HCT116 (cell line): ENCODE measurements around the gene ZNF619.

Source experiments
- CEBPB ChIP-seq: IDR thresholded peaks from 2 replicates; pipeline ENCODE4 v1.6.1; 2012; ENCODE audit warnings: low read depth
- POLR2A ChIP-seq: IDR thresholded peaks from 2 replicates; pipeline ENCODE4 v1.7.0; 2011; ENCODE audit warnings: borderline replicate concordance; ENCODE audit not compliant: insufficient read depth, insufficient read length; ENCODE audit errors: extremely low read depth
- POLR2AphosphoS5 ChIP-seq: IDR thresholded peaks from 2 replicates; pipeline ENCODE4 v1.6.1; 2011; ENCODE audit warnings: mild to moderate bottlenecking, low read depth, low read length, moderate library complexity
- SP1 ChIP-seq: IDR thresholded peaks from 2 replicates; pipeline ENCODE4 v1.6.1; 2012; ENCODE audit warnings: low read depth
- TCF7L2 ChIP-seq: IDR thresholded peaks from 2 replicates; pipeline ENCODE4 v1.7.0; 2011; ENCODE audit warnings: borderline replicate concordance, inconsistent platforms; ENCODE audit not compliant: insufficient read depth, insufficient read length; ENCODE audit errors: extremely low read depth
- ZFX ChIP-seq: fragments of 450-650 bp; IDR thresholded peaks from 2 replicates; pipeline ENCODE4 v1.6.1; 2017
- TF ChIP-seq, protein P1 (sequence below), 3 experiments: fragments of 200-600 bp in 1 of 3; sonication (generic) in 1 of 3; IDR thresholded peaks in 2 of 3; conservative IDR thresholded peaks in 1 of 3; 2 replicates each; pipeline ENCODE4 v1.5.1; 2012 to 2017; ENCODE audit warnings: low read depth in 2 of 3, low read length in 2 of 3, antibody characterized with exemption in 1 of 3, borderline replicate concordance in 1 of 3, control low read depth in 1 of 3, mild to moderate bottlenecking in 1 of 3, mixed read lengths in 1 of 3, mixed run types in 1 of 3, moderate library complexity in 1 of 3; ENCODE audit not compliant: insufficient read depth in 1 of 3
- TF ChIP-seq, protein P2 (sequence below): IDR thresholded peaks from 2 replicates; pipeline ENCODE4 v1.6.1; 2011; ENCODE audit warnings: mild to moderate bottlenecking, low read length, moderate library complexity; ENCODE audit not compliant: insufficient replicate concordance; ENCODE audit errors: extremely low read depth

DNA sequence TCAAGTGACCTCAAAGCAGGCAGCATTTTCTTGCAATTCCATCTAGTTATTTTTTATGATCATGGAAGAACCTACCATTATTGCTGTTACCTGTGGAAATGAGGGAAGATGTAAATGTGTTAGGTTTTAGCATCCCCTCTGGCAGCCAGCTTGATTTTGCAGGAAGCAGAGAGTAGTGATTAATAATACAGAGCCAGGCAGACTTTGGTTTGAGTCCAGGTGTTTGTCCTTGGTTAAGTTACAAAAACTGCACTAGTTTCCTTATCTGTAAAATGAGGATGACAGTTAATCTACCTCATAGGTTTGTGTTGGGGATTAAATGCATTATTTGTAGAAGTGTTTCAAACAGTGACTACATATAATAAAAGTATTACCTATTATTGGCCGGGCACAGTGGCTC is 41.1 kb downstream of the ZNF619 start:
- TF ChIP-seq, protein P1, sequence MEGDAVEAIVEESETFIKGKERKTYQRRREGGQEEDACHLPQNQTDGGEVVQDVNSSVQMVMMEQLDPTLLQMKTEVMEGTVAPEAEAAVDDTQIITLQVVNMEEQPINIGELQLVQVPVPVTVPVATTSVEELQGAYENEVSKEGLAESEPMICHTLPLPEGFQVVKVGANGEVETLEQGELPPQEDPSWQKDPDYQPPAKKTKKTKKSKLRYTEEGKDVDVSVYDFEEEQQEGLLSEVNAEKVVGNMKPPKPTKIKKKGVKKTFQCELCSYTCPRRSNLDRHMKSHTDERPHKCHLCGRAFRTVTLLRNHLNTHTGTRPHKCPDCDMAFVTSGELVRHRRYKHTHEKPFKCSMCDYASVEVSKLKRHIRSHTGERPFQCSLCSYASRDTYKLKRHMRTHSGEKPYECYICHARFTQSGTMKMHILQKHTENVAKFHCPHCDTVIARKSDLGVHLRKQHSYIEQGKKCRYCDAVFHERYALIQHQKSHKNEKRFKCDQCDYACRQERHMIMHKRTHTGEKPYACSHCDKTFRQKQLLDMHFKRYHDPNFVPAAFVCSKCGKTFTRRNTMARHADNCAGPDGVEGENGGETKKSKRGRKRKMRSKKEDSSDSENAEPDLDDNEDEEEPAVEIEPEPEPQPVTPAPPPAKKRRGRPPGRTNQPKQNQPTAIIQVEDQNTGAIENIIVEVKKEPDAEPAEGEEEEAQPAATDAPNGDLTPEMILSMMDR (IDR thresholded peaks at IDR 0.05 in 2 of 3, conservative IDR thresholded peaks at IDR 0.05 in 1 of 3; ENCODE audit: borderline replicate concordance in 1 of 3, insufficient read depth in 1 of 3, low read depth in 2 of 3, low read length in 2 of 3), result no peak
- no peak for TF ChIP-seq POLR2A
- no peak for TF ChIP-seq CEBPB
- no peak for TF ChIP-seq POLR2AphosphoS5
- no peak for TF ChIP-seq SP1
- TF ChIP-seq ZFX, result no peak
- TF ChIP-seq, protein P2, sequence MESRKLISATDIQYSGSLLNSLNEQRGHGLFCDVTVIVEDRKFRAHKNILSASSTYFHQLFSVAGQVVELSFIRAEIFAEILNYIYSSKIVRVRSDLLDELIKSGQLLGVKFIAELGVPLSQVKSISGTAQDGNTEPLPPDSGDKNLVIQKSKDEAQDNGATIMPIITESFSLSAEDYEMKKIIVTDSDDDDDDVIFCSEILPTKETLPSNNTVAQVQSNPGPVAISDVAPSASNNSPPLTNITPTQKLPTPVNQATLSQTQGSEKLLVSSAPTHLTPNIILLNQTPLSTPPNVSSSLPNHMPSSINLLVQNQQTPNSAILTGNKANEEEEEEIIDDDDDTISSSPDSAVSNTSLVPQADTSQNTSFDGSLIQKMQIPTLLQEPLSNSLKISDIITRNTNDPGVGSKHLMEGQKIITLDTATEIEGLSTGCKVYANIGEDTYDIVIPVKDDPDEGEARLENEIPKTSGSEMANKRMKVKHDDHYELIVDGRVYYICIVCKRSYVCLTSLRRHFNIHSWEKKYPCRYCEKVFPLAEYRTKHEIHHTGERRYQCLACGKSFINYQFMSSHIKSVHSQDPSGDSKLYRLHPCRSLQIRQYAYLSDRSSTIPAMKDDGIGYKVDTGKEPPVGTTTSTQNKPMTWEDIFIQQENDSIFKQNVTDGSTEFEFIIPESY, result no peak
- TF ChIP-seq TCF7L2, result no peak
